Measurements from ENCODE around the gene NXPH2. TPM values are rescaled to one million over a fixed set of nuclear protein-coding genes. Genes with fewer than 3 reads are reported as not detected.

Gene NXPH2
- total RNA-seq, 1 experiment from 2014 or later = 1.8 TPM

- H3T11ph ChIP-seq (ENCODE audit: low read length) = no peak overlapping the region
- no peak overlapping the region for H3K14ac ChIP-seq (ENCODE audit: insufficient read depth, low read length)
- no peak overlapping the region for H3K56ac ChIP-seq (ENCODE audit: insufficient read length, low read depth, low read length)
- no peaks in the 10 kb centered on the region for H3K79me2 ChIP-seq (ENCODE audit: insufficient read depth, low read length)
- no CpG with 5 or more reads among the region's 3 CpGs for WGBS (ENCODE audit: extremely low coverage, insufficient read length, low lambda C conversion rate)
- Mint-ChIP-seq H3K9me3 (no peaks in the 10 kb centered on the region), H3K27me3 (ENCODE audit: low read depth) (no peaks in the 10 kb centered on the region; the same call in 1 of the 2 replicates), H3K36me3 (ENCODE audit: insufficient read depth in 1 of 3, low read depth in 3 of 3) (no peaks in the 10 kb centered on the region), H3K4me3 (no peak overlapping the region), H3K4me1 (peaks cover 0 to 2% of the 10 kb centered on the region in 2 experiments; a peak in 1 of 4 replicates), H3K27ac (peak overlapping the region in 1 of 3 experiments; percentile 45; a peak in 1 of 7 replicates)
- H4K91ac ChIP-seq (ENCODE audit: insufficient read length, low read depth, low read length) = no peak overlapping the region
- no peaks in the 10 kb centered on the region for H3K79me1 ChIP-seq (ENCODE audit: insufficient read depth, low read depth, low read length, poor library complexity, severe bottlenecking)
- H2BK5ac ChIP-seq (ENCODE audit: insufficient read length, low read length) = no peak overlapping the region
- no peak overlapping the region for H3K4ac ChIP-seq (ENCODE audit: low read depth, low read length)
- peak; percentile 47 for TF ChIP-seq CTCF (conservative IDR thresholded peaks at IDR 0.05)
- H3K4me1 ChIP-seq (ENCODE audit: insufficient read depth, low read length) = no peaks in the 10 kb centered on the region
- H3K9me3 ChIP-seq (ENCODE audit: control insufficient read depth, low read depth, low read length) = no peaks in the 10 kb centered on the region
- H3K18ac ChIP-seq (ENCODE audit: insufficient read length, low read depth, low read length) = no peak overlapping the region
- no peak for DNase-seq
- 0 out of 2 replicates have a peak overlapping the region, but pooled peaks have one; percentile 9 for H2BK15ac ChIP-seq (ENCODE audit: low read depth, low read length)
- no peaks in the 10 kb centered on the region for H3K27me3 ChIP-seq (ENCODE audit: insufficient read depth, low read length)
- no peak overlapping the region for H2AK5ac ChIP-seq (ENCODE audit: insufficient read length, low read length)
- H2BK120ac ChIP-seq (ENCODE audit: low read depth, low read length, poor library complexity, severe bottlenecking) = no peak overlapping the region
- no peak overlapping the region for H2BK12ac ChIP-seq (ENCODE audit: insufficient read length, low read depth, low read length)
- no peaks in the 10 kb centered on the region for H3K23me2 ChIP-seq (ENCODE audit: insufficient read length, low read depth, low read length, poor library complexity, severe bottlenecking)
- no peak overlapping the region for H4K8ac ChIP-seq (replicated peaks; ENCODE audit: insufficient read length, low read depth, low read length)
- H2BK20ac ChIP-seq (ENCODE audit: low read depth, low read length, poor library complexity, severe bottlenecking) = no peak overlapping the region
- no peak overlapping the region for H4K5ac ChIP-seq (ENCODE audit: insufficient read length, low read depth, low read length)
- no peaks in the 10 kb centered on the region for H4K20me1 ChIP-seq (ENCODE audit: control insufficient read depth, insufficient read depth, insufficient read length)
- no peak overlapping the region for H2AFZ ChIP-seq (ENCODE audit: low read length)
- H3K4me2 ChIP-seq (ENCODE audit: insufficient read depth, insufficient read length, low read length) = no peak overlapping the region
- H3K23ac ChIP-seq (ENCODE audit: insufficient read length, low read depth, low read length) = no peak overlapping the region
- no peak overlapping the region for H3K9ac ChIP-seq (ENCODE audit: extremely low read depth, insufficient read length, low read length)
- H3K27ac ChIP-seq (ENCODE audit: insufficient read length, low read depth, low read length) = no peak overlapping the region
Measured at GRCh38 chr2:138658187-138658894, 121.8 kb downstream of the NXPH2 start.
